ENCODE data around the gene KCNE3. TPM values are rescaled to one million over a fixed set of nuclear protein-coding genes. Genes with fewer than 3 reads are reported as not detected.
A peak's percentile ranks its signal among the peaks of the same experiment; 100 is the strongest.

KCNE3 gene
- total RNA-seq, 1 experiment from 2014 or later = 0.73 TPM

DNA sequence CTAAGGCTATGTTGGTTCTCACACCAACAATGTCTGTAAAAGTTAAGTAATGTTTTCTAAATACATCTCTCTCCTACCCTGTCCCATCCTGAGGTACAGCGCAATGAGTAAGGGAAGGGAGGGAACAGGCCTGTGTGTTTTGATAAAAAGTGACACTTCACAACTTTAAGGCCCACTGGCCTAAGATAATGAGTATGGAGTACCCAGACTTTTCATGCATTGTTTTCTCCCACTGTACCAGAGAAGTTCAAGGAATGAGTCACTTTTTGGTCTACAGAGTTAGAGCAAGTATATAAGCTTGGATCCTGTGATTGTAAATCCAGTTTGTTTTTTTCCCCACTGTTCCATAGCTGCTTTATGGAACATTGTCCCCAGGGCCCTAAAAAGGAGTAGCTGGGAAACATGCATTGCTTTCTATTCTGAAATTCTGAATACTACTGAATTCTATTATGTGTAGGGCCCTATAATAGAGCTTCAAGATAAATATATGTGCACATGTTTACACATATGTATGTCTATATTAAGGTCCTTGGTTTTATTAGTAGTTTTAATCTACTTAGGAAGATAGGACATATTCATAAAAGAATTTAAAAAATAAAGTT lies 29.8 kb downstream of the KCNE3 start:
- TF ChIP-seq EZH2phosphoT487 (IDR thresholded peaks at IDR 0.05; ENCODE audit: borderline replicate concordance, low read length) = no peak
- intact Hi-C loops (cut with micrococcal nuclease) = no loop called here
- Histone ChIP-seq H3K36me3 (ENCODE audit: low read depth, low read length) (no peaks in the 10 kb centered on the region), H3K4me1 (ENCODE audit: insufficient read depth, low read length) (peaks cover 5% of the 10 kb centered on the region), H3K4me3 (ENCODE audit: low read length) (no peak overlapping the region), H3K4me2 (ENCODE audit: low read length) (no peak overlapping the region), H3F3A (ENCODE audit: low read length, unreplicated experiment) (no peaks in the 10 kb centered on the region), H3K9me3 (ENCODE audit: low read length) (no peaks in the 10 kb centered on the region), H3K27me3 (ENCODE audit: low read length) (no peaks in the 10 kb centered on the region), H2AFZ (ENCODE audit: low read length) (no peak overlapping the region), H3K9me2 (replicated peaks; ENCODE audit: low read length) (no peaks in the 10 kb centered on the region), H3K27ac (ENCODE audit: low read length) (no peak overlapping the region), H3K9ac (ENCODE audit: low read length) (no peak overlapping the region), H3K79me2 (ENCODE audit: low read length) (no peaks in the 10 kb centered on the region), H4K20me1 (ENCODE audit: low read length) (no peaks in the 10 kb centered on the region)
- CTCF ChIA-PET = no interaction called here
- DNase-seq = peak; percentile 31
- POLR2A ChIA-PET (ENCODE audit: unreplicated experiment) = interaction anchor here (0.5 kb wide), 1 partner anchor 20 kb away, joined by 3 read pairs; no protein-coding TSS in a partner anchor
- BruUV-seq (replicated peaks) = no TSS peak
- peak; percentile 57 for ATAC-seq

DNA sequence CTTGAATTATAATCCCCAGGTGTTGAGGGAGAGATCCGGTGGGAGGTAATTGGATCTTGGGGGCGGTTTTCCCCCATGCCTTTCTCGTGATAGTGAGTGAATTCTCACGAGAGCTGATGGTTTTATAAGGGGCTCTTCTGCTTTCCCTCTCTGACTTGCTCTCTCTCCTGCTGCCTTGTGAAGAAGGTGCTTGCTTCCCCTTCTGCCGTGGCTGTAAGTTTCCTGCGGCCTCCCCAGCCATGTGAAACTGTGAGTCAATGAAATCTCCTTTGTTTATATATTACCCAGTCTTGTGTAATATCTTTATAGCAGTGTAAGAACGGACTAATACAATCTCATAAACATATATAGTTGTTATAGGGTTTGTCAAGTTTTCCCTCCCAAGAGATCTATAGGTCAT lies 32.8 kb downstream of the KCNE3 start:
- intact Hi-C loops (cut with micrococcal nuclease) = no loop called here
- H3K9ac ChIP-seq (ENCODE audit: low read length) = no peak overlapping the region
- H3F3A ChIP-seq (ENCODE audit: low read length, unreplicated experiment) = no peaks in the 10 kb centered on the region
- H3K27me3 ChIP-seq (ENCODE audit: low read length) = no peaks in the 10 kb centered on the region
- POLR2A ChIA-PET (ENCODE audit: unreplicated experiment) = no interaction called here
- no peak overlapping the region for H3K4me3 ChIP-seq (ENCODE audit: low read length)
- DNase-seq (no peak), ATAC-seq (no peak)
- no peaks in the 10 kb centered on the region for H4K20me1 ChIP-seq (ENCODE audit: low read length)
- peak overlapping the region; percentile 23; the same call in 1 of the 2 replicates for H2AFZ ChIP-seq (ENCODE audit: low read length)
- TF ChIP-seq, protein P1, sequence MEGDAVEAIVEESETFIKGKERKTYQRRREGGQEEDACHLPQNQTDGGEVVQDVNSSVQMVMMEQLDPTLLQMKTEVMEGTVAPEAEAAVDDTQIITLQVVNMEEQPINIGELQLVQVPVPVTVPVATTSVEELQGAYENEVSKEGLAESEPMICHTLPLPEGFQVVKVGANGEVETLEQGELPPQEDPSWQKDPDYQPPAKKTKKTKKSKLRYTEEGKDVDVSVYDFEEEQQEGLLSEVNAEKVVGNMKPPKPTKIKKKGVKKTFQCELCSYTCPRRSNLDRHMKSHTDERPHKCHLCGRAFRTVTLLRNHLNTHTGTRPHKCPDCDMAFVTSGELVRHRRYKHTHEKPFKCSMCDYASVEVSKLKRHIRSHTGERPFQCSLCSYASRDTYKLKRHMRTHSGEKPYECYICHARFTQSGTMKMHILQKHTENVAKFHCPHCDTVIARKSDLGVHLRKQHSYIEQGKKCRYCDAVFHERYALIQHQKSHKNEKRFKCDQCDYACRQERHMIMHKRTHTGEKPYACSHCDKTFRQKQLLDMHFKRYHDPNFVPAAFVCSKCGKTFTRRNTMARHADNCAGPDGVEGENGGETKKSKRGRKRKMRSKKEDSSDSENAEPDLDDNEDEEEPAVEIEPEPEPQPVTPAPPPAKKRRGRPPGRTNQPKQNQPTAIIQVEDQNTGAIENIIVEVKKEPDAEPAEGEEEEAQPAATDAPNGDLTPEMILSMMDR (conservative IDR thresholded peaks at IDR 0.05; ENCODE audit: low read depth, low read length) = no peak
- TF ChIP-seq EZH2 (IDR thresholded peaks at IDR 0.05; ENCODE audit: low read length, unreplicated experiment) (no peak), EZH2phosphoT487 (IDR thresholded peaks at IDR 0.05; ENCODE audit: borderline replicate concordance, low read length) (no peak)
- H3K27ac ChIP-seq (ENCODE audit: low read length) = no peak overlapping the region
- H3K4me2 ChIP-seq (ENCODE audit: low read length) = no peak overlapping the region
- no peaks in the 10 kb centered on the region for H3K9me2 ChIP-seq (replicated peaks; ENCODE audit: low read length)
- no TSS peak for BruUV-seq (replicated peaks)
- no peaks in the 10 kb centered on the region for H3K79me2 ChIP-seq (ENCODE audit: low read length)
- no peaks in the 10 kb centered on the region for H3K4me1 ChIP-seq (ENCODE audit: insufficient read depth, low read length)
- no peaks in the 10 kb centered on the region for H3K9me3 ChIP-seq (ENCODE audit: low read length)
- CTCF ChIA-PET = no interaction called here
- no peaks in the 10 kb centered on the region for H3K36me3 ChIP-seq (ENCODE audit: low read depth, low read length)

DNA sequence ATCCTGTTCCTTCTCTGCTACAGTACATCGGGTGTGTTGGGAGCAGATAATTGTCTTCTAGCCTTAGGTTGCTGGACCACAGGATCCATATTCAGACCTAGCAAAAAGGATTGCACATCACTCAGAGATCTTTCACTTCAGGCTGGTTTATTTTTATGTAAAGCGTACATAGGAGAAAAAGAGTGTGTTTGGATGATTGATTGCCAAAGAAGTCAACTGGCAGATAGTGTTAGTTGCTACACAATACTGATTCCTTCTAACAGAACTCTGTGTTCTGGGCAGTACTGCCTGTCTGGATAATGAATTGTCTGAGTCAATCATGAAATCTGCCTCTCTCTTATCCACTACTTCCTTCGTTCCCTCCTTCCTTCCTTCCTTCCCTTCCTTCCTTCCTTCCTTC lies 38.1 kb downstream of the KCNE3 start:
- Histone ChIP-seq H3K4me1 (ENCODE audit: insufficient read depth, low read length) (no peaks in the 10 kb centered on the region), H4K20me1 (ENCODE audit: low read length) (no peaks in the 10 kb centered on the region), H3F3A (ENCODE audit: low read length, unreplicated experiment) (no peaks in the 10 kb centered on the region), H3K27me3 (ENCODE audit: low read length) (no peaks in the 10 kb centered on the region), H2AFZ (ENCODE audit: low read length) (no peak overlapping the region), H3K9ac (ENCODE audit: low read length) (no peak overlapping the region), H3K36me3 (ENCODE audit: low read depth, low read length) (no peaks in the 10 kb centered on the region), H3K79me2 (ENCODE audit: low read length) (no peaks in the 10 kb centered on the region), H3K9me3 (ENCODE audit: low read length) (no peaks in the 10 kb centered on the region), H3K4me3 (ENCODE audit: low read length) (no peak overlapping the region), H3K27ac (ENCODE audit: low read length) (no peak overlapping the region), H3K4me2 (ENCODE audit: low read length) (no peak overlapping the region), H3K9me2 (replicated peaks; ENCODE audit: low read length) (no peaks in the 10 kb centered on the region)
- no peak for ATAC-seq
- ChIA-PET POLR2A (ENCODE audit: unreplicated experiment) (no interaction called here), CTCF (no interaction called here)
- TF ChIP-seq, protein P1 (conservative IDR thresholded peaks at IDR 0.05; ENCODE audit: low read depth, low read length) = no peak
- no peak for TF ChIP-seq EZH2 (IDR thresholded peaks at IDR 0.05; ENCODE audit: low read length, unreplicated experiment)
- TF ChIP-seq EZH2phosphoT487 (IDR thresholded peaks at IDR 0.05; ENCODE audit: borderline replicate concordance, low read length) = no peak
- BruUV-seq (replicated peaks) = no TSS peak
- no peak for DNase-seq
- intact Hi-C loops (cut with micrococcal nuclease) = no loop called here
